Measurements from ENCODE around the gene IL10RB.
A peak's percentile ranks its signal among the peaks of the same experiment; 100 is the strongest.
"Not testable (repeated sequence)": the region's sequence is repeated elsewhere in the genome, so short reads cannot be mapped to it uniquely, and the experiment has no call there.

The IL10RB gene

GRCh38 chr21:33237486-33237885 is 28.7 kb upstream of the IL10RB start:
- no peak overlapping the region for H3K27ac ChIP-seq (replicated peaks)
- DNase-seq (ENCODE audit: low read depth in 1 of 2, low spot score in 1 of 2), result no peak
- no peak for TF ChIP-seq GABPA (IDR thresholded peaks at IDR 0.05; ENCODE audit: low read depth)
- TF ChIP-seq CTCF (IDR thresholded peaks at IDR 0.05; ENCODE audit: insufficient read depth, low read length), result no peak
- no peak for TF ChIP-seq SPI1 (IDR thresholded peaks at IDR 0.05; ENCODE audit: borderline replicate concordance, low read depth)
- no peak for TF ChIP-seq REST (IDR thresholded peaks at IDR 0.05; ENCODE audit: insufficient replicate concordance, low read depth)
- TF ChIP-seq POLR2AphosphoS5 (IDR thresholded peaks at IDR 0.05; ENCODE audit: low read depth), result no peak
- H3K27me3 ChIP-seq (ENCODE audit: insufficient read depth, poor library complexity, severe bottlenecking), result no peaks in the 10 kb centered on the region
- no peak overlapping the region for H3K4me3 ChIP-seq (replicated peaks; ENCODE audit: insufficient read depth, low read length)

GRCh38 chr21:33238146-33238545 is 28.0 kb upstream of the IL10RB start:
- TF ChIP-seq REST (IDR thresholded peaks at IDR 0.05; ENCODE audit: insufficient replicate concordance, low read depth), result no peak
- DNase-seq (ENCODE audit: low read depth in 1 of 2, low spot score in 1 of 2), result no peak
- no peak overlapping the region for H3K4me3 ChIP-seq (replicated peaks; ENCODE audit: insufficient read depth, low read length)
- H3K27me3 ChIP-seq (ENCODE audit: insufficient read depth, poor library complexity, severe bottlenecking), result no peaks in the 10 kb centered on the region
- no peak overlapping the region for H3K27ac ChIP-seq (replicated peaks)

GRCh38 chr21:33238565-33239255 is 27.5 kb upstream of the IL10RB start:
- no peak for DNase-seq (ENCODE audit: low read depth in 1 of 2, low spot score in 1 of 2)
- TF ChIP-seq GABPA (IDR thresholded peaks at IDR 0.05; ENCODE audit: low read depth), result no peak
- TF ChIP-seq CTCF (IDR thresholded peaks at IDR 0.05; ENCODE audit: insufficient read depth, low read length), result no peak
- no peak for TF ChIP-seq SPI1 (IDR thresholded peaks at IDR 0.05; ENCODE audit: borderline replicate concordance, low read depth)
- TF ChIP-seq REST (IDR thresholded peaks at IDR 0.05; ENCODE audit: insufficient replicate concordance, low read depth), result no peak
- TF ChIP-seq POLR2AphosphoS5 (IDR thresholded peaks at IDR 0.05; ENCODE audit: low read depth), result no peak
- Histone ChIP-seq H3K4me3 (replicated peaks; ENCODE audit: insufficient read depth, low read length) (no peak overlapping the region), H3K27ac (replicated peaks) (peak overlapping the region; percentile 21; the same call in 1 of the 2 replicates), H3K27me3 (ENCODE audit: insufficient read depth, poor library complexity, severe bottlenecking) (no peaks in the 10 kb centered on the region)

GRCh38 chr21:33239559-33240127 is 26.5 kb upstream of the IL10RB start:
- not testable (repeated sequence) for H3K27ac ChIP-seq (replicated peaks); DNase-seq (ENCODE audit: low read depth in 1 of 2, low spot score in 1 of 2); H3K4me3 ChIP-seq (replicated peaks; ENCODE audit: insufficient read depth, low read length); H3K27me3 ChIP-seq (ENCODE audit: insufficient read depth, poor library complexity, severe bottlenecking)

Measured in HL-60 (cell line).